GM12873 (cell line): ENCODE results near the gene OR2F2.

Experiments
- CTCF ChIP-seq: IDR thresholded peaks from 2 replicates; pipeline ENCODE4 v1.5.1; 2012; ENCODE audit warnings: low read depth, mild to moderate bottlenecking, moderate library complexity, low read length, control low read depth; ENCODE audit not compliant: insufficient read depth; ENCODE audit errors: missing control alignments

Gene OR2F2

GRCh38 chr7:143965280-143965679 is 30.2 kb downstream of the OR2F2 start:
- no peak for TF ChIP-seq CTCF

GRCh38 chr7:143967398-143967797 is 32.4 kb downstream of the OR2F2 start:
- TF ChIP-seq CTCF: no peak

GRCh38 chr7:143973870-143974416 is 38.9 kb downstream of the OR2F2 start:
- TF ChIP-seq CTCF: no peak

GRCh38 chr7:143974459-143974858 is 39.4 kb downstream of the OR2F2 start:
- TF ChIP-seq CTCF: no peak

- TF ChIP-seq CTCF: peak; percentile 21
Observed at GRCh38 chr7:143975617-143976016, 40.6 kb downstream of the OR2F2 start.

GRCh38 chr7:143978585-143978984 is 43.6 kb downstream of the OR2F2 start:
- TF ChIP-seq CTCF: no peak

- no peak for TF ChIP-seq CTCF
Observed at GRCh38 chr7:143979359-143979758, 44.3 kb downstream of the OR2F2 start.
